ENCODE measurements around the gene PRKAG2.

Gene PRKAG2

GRCh38 chr7:151852486-151853396 is 24.2 kb downstream of the PRKAG2 start:
- Histone ChIP-seq H3K27ac (ENCODE audit: low read length) (no peak overlapping the region), H3K4me1 (ENCODE audit: insufficient read depth, low read length) (no peaks in the 10 kb centered on the region), H3K36me3 (ENCODE audit: insufficient read depth, low read depth, low read length) (no peaks in the 10 kb centered on the region), H3K9ac (ENCODE audit: low read depth, low read length) (no peak overlapping the region), H3K27me3 (ENCODE audit: insufficient read depth, low read length) (no peaks in the 10 kb centered on the region), H3K4me3 (ENCODE audit: low read length) (no peak overlapping the region), H3K9me3 (ENCODE audit: insufficient read depth, low read depth, low read length) (no peaks in the 10 kb centered on the region)

GRCh38 chr7:151851782-151852181 is 25.1 kb downstream of the PRKAG2 start:
- H3K36me3 ChIP-seq (ENCODE audit: insufficient read depth, low read depth, low read length) = no peaks in the 10 kb centered on the region
- no peaks in the 10 kb centered on the region for H3K27me3 ChIP-seq (ENCODE audit: insufficient read depth, low read length)
- no peaks in the 10 kb centered on the region for H3K9me3 ChIP-seq (ENCODE audit: insufficient read depth, low read depth, low read length)
- H3K4me1 ChIP-seq (ENCODE audit: insufficient read depth, low read length) = no peaks in the 10 kb centered on the region
- H3K4me3 ChIP-seq (ENCODE audit: low read length) = no peak overlapping the region
- no peak overlapping the region for H3K9ac ChIP-seq (ENCODE audit: low read depth, low read length)
- H3K27ac ChIP-seq (ENCODE audit: low read length) = no peak overlapping the region

GRCh38 chr7:151851145-151851751 is 25.7 kb downstream of the PRKAG2 start:
- Histone ChIP-seq H3K36me3 (ENCODE audit: insufficient read depth, low read depth, low read length) (no peaks in the 10 kb centered on the region), H3K27ac (ENCODE audit: low read length) (no peak overlapping the region), H3K27me3 (ENCODE audit: insufficient read depth, low read length) (no peaks in the 10 kb centered on the region), H3K4me3 (ENCODE audit: low read length) (no peak overlapping the region), H3K4me1 (ENCODE audit: insufficient read depth, low read length) (no peaks in the 10 kb centered on the region), H3K9me3 (ENCODE audit: insufficient read depth, low read depth, low read length) (no peaks in the 10 kb centered on the region), H3K9ac (ENCODE audit: low read depth, low read length) (no peak overlapping the region)

GRCh38 chr7:151850491-151851124 is 26.3 kb downstream of the PRKAG2 start:
- no peak overlapping the region for H3K9ac ChIP-seq (ENCODE audit: low read depth, low read length)
- no peaks in the 10 kb centered on the region for H3K36me3 ChIP-seq (ENCODE audit: insufficient read depth, low read depth, low read length)
- no peaks in the 10 kb centered on the region for H3K4me1 ChIP-seq (ENCODE audit: insufficient read depth, low read length)
- no peaks in the 10 kb centered on the region for H3K9me3 ChIP-seq (ENCODE audit: insufficient read depth, low read depth, low read length)
- no peak overlapping the region for H3K27ac ChIP-seq (ENCODE audit: low read length)
- no peak overlapping the region for H3K4me3 ChIP-seq (ENCODE audit: low read length)
- H3K27me3 ChIP-seq (ENCODE audit: insufficient read depth, low read length) = no peaks in the 10 kb centered on the region

- Histone ChIP-seq H3K4me1 (ENCODE audit: insufficient read depth, low read length) (no peaks in the 10 kb centered on the region), H3K4me3 (ENCODE audit: low read length) (no peak overlapping the region), H3K9ac (ENCODE audit: low read depth, low read length) (no peak overlapping the region), H3K27me3 (ENCODE audit: insufficient read depth, low read length) (no peaks in the 10 kb centered on the region), H3K27ac (ENCODE audit: low read length) (no peak overlapping the region), H3K9me3 (ENCODE audit: insufficient read depth, low read depth, low read length) (no peaks in the 10 kb centered on the region), H3K36me3 (ENCODE audit: insufficient read depth, low read depth, low read length) (no peaks in the 10 kb centered on the region)
These were observed 27.0 kb downstream of the PRKAG2 start for GRCh38 chr7:151849879-151850260.

GRCh38 chr7:151849008-151849878 is 27.7 kb downstream of the PRKAG2 start:
- no peaks in the 10 kb centered on the region for H3K4me1 ChIP-seq (ENCODE audit: insufficient read depth, low read length)
- no peaks in the 10 kb centered on the region for H3K9me3 ChIP-seq (ENCODE audit: insufficient read depth, low read depth, low read length)
- no peaks in the 10 kb centered on the region; the same call in 1 of the 2 replicates for H3K27me3 ChIP-seq (ENCODE audit: insufficient read depth, low read length)
- H3K36me3 ChIP-seq (ENCODE audit: insufficient read depth, low read depth, low read length) = no peaks in the 10 kb centered on the region
- H3K9ac ChIP-seq (ENCODE audit: low read depth, low read length) = no peak overlapping the region
- no peak overlapping the region for H3K4me3 ChIP-seq (ENCODE audit: low read length)
- no peak overlapping the region for H3K27ac ChIP-seq (ENCODE audit: low read length)

- Histone ChIP-seq H3K27me3 (ENCODE audit: insufficient read depth, low read length) (no peaks in the 10 kb centered on the region; the same call in 1 of the 2 replicates), H3K27ac (ENCODE audit: low read length) (no peak overlapping the region), H3K4me1 (ENCODE audit: insufficient read depth, low read length) (no peaks in the 10 kb centered on the region), H3K36me3 (ENCODE audit: insufficient read depth, low read depth, low read length) (no peaks in the 10 kb centered on the region), H3K9me3 (ENCODE audit: insufficient read depth, low read depth, low read length) (no peaks in the 10 kb centered on the region), H3K4me3 (ENCODE audit: low read length) (no peak overlapping the region), H3K9ac (ENCODE audit: low read depth, low read length) (no peak overlapping the region)
These were observed 29.2 kb downstream of the PRKAG2 start for GRCh38 chr7:151847681-151848081.

- Histone ChIP-seq H3K4me3 (ENCODE audit: low read length) (no peak overlapping the region), H3K27ac (ENCODE audit: low read length) (no peak overlapping the region), H3K9ac (ENCODE audit: low read depth, low read length) (no peak overlapping the region), H3K4me1 (ENCODE audit: insufficient read depth, low read length) (no peaks in the 10 kb centered on the region), H3K36me3 (ENCODE audit: insufficient read depth, low read depth, low read length) (no peaks in the 10 kb centered on the region), H3K9me3 (ENCODE audit: insufficient read depth, low read depth, low read length) (no peaks in the 10 kb centered on the region), H3K27me3 (ENCODE audit: insufficient read depth, low read length) (no peaks in the 10 kb centered on the region; the same call in 1 of the 2 replicates)
These were observed 29.8 kb downstream of the PRKAG2 start for GRCh38 chr7:151847136-151847535.

GRCh38 chr7:151845412-151846205 is 31.3 kb downstream of the PRKAG2 start:
- Histone ChIP-seq H3K4me1 (ENCODE audit: insufficient read depth, low read length) (no peaks in the 10 kb centered on the region), H3K27me3 (ENCODE audit: insufficient read depth, low read length) (no peaks in the 10 kb centered on the region; the same call in 1 of the 2 replicates), H3K9ac (ENCODE audit: low read depth, low read length) (no peak overlapping the region), H3K4me3 (ENCODE audit: low read length) (no peak overlapping the region), H3K36me3 (ENCODE audit: insufficient read depth, low read depth, low read length) (no peaks in the 10 kb centered on the region), H3K9me3 (ENCODE audit: insufficient read depth, low read depth, low read length) (no peaks in the 10 kb centered on the region), H3K27ac (ENCODE audit: low read length) (no peak overlapping the region)

- no peak overlapping the region for H3K4me3 ChIP-seq (ENCODE audit: low read length)
- H3K27me3 ChIP-seq (ENCODE audit: insufficient read depth, low read length) = no peaks in the 10 kb centered on the region; the same call in 1 of the 2 replicates
- H3K9ac ChIP-seq (ENCODE audit: low read depth, low read length) = no peak overlapping the region
- no peaks in the 10 kb centered on the region for H3K9me3 ChIP-seq (ENCODE audit: insufficient read depth, low read depth, low read length)
- no peaks in the 10 kb centered on the region for H3K4me1 ChIP-seq (ENCODE audit: insufficient read depth, low read length)
- no peak overlapping the region for H3K27ac ChIP-seq (ENCODE audit: low read length)
- H3K36me3 ChIP-seq (ENCODE audit: insufficient read depth, low read depth, low read length) = no peaks in the 10 kb centered on the region
These were observed 32.1 kb downstream of the PRKAG2 start for GRCh38 chr7:151844825-151845200.
